GM12878 (cell line): ENCODE measurements around the gene ARIH2.

Experiments
- ETV6 ChIP-seq, 2 experiments: fragments of 450-650 bp in 1 of 2; IDR thresholded peaks in 1 of 2; conservative IDR thresholded peaks in 1 of 2; 2 replicates each; pipeline ENCODE4 v1.6.1; 2014; ENCODE audit warnings: antibody characterized with exemption in 1 of 2, borderline replicate concordance in 1 of 2, low read depth in 1 of 2, mild to moderate bottlenecking in 1 of 2, moderate library complexity in 1 of 2
- EZH2 ChIP-seq: IDR thresholded peaks from 2 replicates; pipeline ENCODE4 v1.6.1; 2012; ENCODE audit warnings: low read depth, mild to moderate bottlenecking, control low read depth, inconsistent platforms, low read length, borderline replicate concordance; ENCODE audit not compliant: control insufficient read depth
- MXI1 ChIP-seq: fragments of 150-350 bp; IDR thresholded peaks from 2 replicates; pipeline ENCODE4 v1.6.1; 2011; ENCODE audit warnings: low read depth, mild to moderate bottlenecking, inconsistent platforms, low read length, improper control_type of control experiment
- NFXL1 ChIP-seq: fragments of 450-650 bp; IDR thresholded peaks from 2 replicates; pipeline ENCODE4 v1.6.1; 2017; ENCODE audit warnings: antibody characterized with exemption, mild to moderate bottlenecking, borderline replicate concordance
- SIN3A ChIP-seq: IDR thresholded peaks from 2 replicates; pipeline ENCODE4 v1.6.1; 2012; ENCODE audit warnings: low read depth, low read length, improper control_type of control experiment
- TF ChIP-seq, protein P1 (sequence below), 3 experiments: IDR thresholded peaks in 2 of 3; conservative IDR thresholded peaks in 1 of 3; 2 replicates each; pipeline ENCODE4 v1.5.1; 2011; ENCODE audit warnings: low read depth in 3 of 3, low read length in 3 of 3, mild to moderate bottlenecking in 3 of 3, control low read depth in 2 of 3, moderate library complexity in 2 of 3, inconsistent platforms in 1 of 3, mixed read lengths in 1 of 3; ENCODE audit not compliant: control insufficient read depth in 2 of 3, insufficient read depth in 1 of 3; ENCODE audit errors: extremely low read depth in 1 of 3

GRCh38 chr3:48945891-48946549 is 27.4 kb downstream of the ARIH2 start:
- TF ChIP-seq, protein P1, sequence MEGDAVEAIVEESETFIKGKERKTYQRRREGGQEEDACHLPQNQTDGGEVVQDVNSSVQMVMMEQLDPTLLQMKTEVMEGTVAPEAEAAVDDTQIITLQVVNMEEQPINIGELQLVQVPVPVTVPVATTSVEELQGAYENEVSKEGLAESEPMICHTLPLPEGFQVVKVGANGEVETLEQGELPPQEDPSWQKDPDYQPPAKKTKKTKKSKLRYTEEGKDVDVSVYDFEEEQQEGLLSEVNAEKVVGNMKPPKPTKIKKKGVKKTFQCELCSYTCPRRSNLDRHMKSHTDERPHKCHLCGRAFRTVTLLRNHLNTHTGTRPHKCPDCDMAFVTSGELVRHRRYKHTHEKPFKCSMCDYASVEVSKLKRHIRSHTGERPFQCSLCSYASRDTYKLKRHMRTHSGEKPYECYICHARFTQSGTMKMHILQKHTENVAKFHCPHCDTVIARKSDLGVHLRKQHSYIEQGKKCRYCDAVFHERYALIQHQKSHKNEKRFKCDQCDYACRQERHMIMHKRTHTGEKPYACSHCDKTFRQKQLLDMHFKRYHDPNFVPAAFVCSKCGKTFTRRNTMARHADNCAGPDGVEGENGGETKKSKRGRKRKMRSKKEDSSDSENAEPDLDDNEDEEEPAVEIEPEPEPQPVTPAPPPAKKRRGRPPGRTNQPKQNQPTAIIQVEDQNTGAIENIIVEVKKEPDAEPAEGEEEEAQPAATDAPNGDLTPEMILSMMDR (IDR thresholded peaks at IDR 0.05 in 2 of 3, conservative IDR thresholded peaks at IDR 0.05 in 1 of 3; ENCODE audit: control insufficient read depth in 2 of 3, extremely low read depth in 1 of 3, insufficient read depth in 1 of 3, low read depth in 3 of 3, low read length in 3 of 3): no peak
- no peak for TF ChIP-seq SIN3A
- TF ChIP-seq ETV6 (conservative IDR thresholded peaks at IDR 0.05 in 1 of 2, IDR thresholded peaks at IDR 0.05 in 1 of 2; ENCODE audit: borderline replicate concordance in 1 of 2, low read depth in 1 of 2): no peak
- TF ChIP-seq EZH2: no peak
- TF ChIP-seq NFXL1: no peak
- TF ChIP-seq MXI1: no peak
